A673 (cell line): ENCODE data around the gene KRTAP4-7.

Experiments used
- CTCF ChIP-seq: fragments of 300-800, 200-600 bp; sonication (generic); conservative IDR thresholded peaks from 2 replicates; pipeline ENCODE4 v1.5.1; 2017; ENCODE audit warnings: low read depth, mild to moderate bottlenecking, antibody characterized with exemption, low read length, moderate library complexity, mixed read lengths
- EZH2 ChIP-seq: fragments of 200-600 bp; sonication (generic); IDR thresholded peaks from 2 replicates; pipeline ENCODE4 v1.6.1; 2017; ENCODE audit warnings: borderline replicate concordance, low read depth, mild to moderate bottlenecking, mixed read lengths, antibody characterized with exemption, low read length; ENCODE audit not compliant: poor library complexity, severe bottlenecking

GRCh38 chr17:41058741-41059140 lies 25.2 kb upstream of the KRTAP4-7 start:
- no peak for TF ChIP-seq CTCF
- TF ChIP-seq EZH2 = no peak
